Measurements from ENCODE around the gene GSC2. TPM values are rescaled to one million over a fixed set of nuclear protein-coding genes. Genes with fewer than 3 reads are reported as not detected.
A peak's percentile ranks its signal among the peaks of the same experiment; 100 is the strongest.

The GSC2 gene
- total RNA-seq, 3 donors from 2014 or later (not counting 1 experiment from before 2014, with no cell fraction given): not detected

- Histone ChIP-seq H3K27me3 (ENCODE audit: control insufficient read depth, insufficient read depth, low read length) (no peaks in the 10 kb centered on the region), H3K9me3 (ENCODE audit: control insufficient read depth, insufficient read depth, low read length) (no peaks in the 10 kb centered on the region), H3K36me3 (ENCODE audit: control insufficient read depth, insufficient read depth, low read length) (no peaks in the 10 kb centered on the region), H3K27ac (ENCODE audit: low read length) (no peak overlapping the region), H3K4me1 (ENCODE audit: control insufficient read depth, insufficient read depth, low read length) (peaks cover 19% of the 10 kb centered on the region), H3K4me3 (ENCODE audit: low read length) (no peak overlapping the region)
- Mint-ChIP-seq H3K4me1 (peaks cover 6 to 11% of the 10 kb centered on the region in 2 donors), H3K36me3 (no peaks in the 10 kb centered on the region), H3K27me3 (ENCODE audit: low read depth in 2 of 2) (no peaks in the 10 kb centered on the region), H3K9me3 (no peaks in the 10 kb centered on the region), H3K27ac (no peak overlapping the region), H3K4me3 (no peak overlapping the region)
- no peak for ATAC-seq
- TF ChIP-seq CTCF (IDR thresholded peaks at IDR 0.05): no peak
- intact Hi-C loops (cut with micrococcal nuclease): no loop called here
- 92% methylated on average over 8 of the region's 11 CpGs for WGBS (ENCODE audit: insufficient coverage)
- DNase-seq: no peak
Observed at GRCh38 chr22:19180740-19181410, 30.8 kb upstream of the GSC2 start.

DNA sequence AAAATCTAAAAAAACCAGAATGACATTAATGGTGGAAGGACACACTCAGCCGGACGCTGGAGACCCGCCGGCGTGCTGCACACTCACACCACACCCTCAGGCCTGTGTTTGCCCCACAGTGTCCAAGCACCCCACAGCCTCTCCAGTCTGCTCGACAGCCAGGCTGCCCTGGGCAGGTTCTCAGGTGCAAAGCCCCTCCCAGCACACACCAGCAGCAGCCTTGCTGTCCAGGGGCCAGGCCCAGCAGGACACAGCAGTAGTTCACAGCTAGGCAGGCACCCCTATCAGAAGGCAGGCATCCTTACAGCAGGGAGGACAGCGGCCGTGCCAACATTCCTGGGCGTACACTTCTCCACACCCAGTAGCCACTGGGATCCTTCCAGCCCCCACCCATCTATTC lies 30.1 kb upstream of the GSC2 start:
- H3K9me3 Mint-ChIP-seq: no peaks in the 10 kb centered on the region
- no peak for ATAC-seq
- WGBS (ENCODE audit: insufficient coverage): 96% methylated on average over 9 of the region's 9 CpGs

GRCh38 chr22:19179497-19180048 lies 29.5 kb upstream of the GSC2 start:
- peak; percentile 61 to 74 (median 71) for ATAC-seq
- Histone ChIP-seq H3K27me3 (ENCODE audit: control insufficient read depth, insufficient read depth, low read length) (no peaks in the 10 kb centered on the region), H3K4me1 (ENCODE audit: control insufficient read depth, insufficient read depth, low read length) (peaks cover 23% of the 10 kb centered on the region), H3K27ac (ENCODE audit: low read length) (peak overlapping the region; percentile 45), H3K9me3 (ENCODE audit: control insufficient read depth, insufficient read depth, low read length) (no peaks in the 10 kb centered on the region), H3K36me3 (ENCODE audit: control insufficient read depth, insufficient read depth, low read length) (no peaks in the 10 kb centered on the region), H3K4me3 (ENCODE audit: low read length) (peak overlapping the region; percentile 66)
- Mint-ChIP-seq H3K4me1 (peaks cover 6 to 11% of the 10 kb centered on the region in 2 donors), H3K27me3 (ENCODE audit: low read depth in 2 of 2) (no peaks in the 10 kb centered on the region), H3K27ac (peak overlapping the region; percentile 46 to 79), H3K36me3 (no peaks in the 10 kb centered on the region), H3K9me3 (no peaks in the 10 kb centered on the region), H3K4me3 (peak overlapping the region; percentile 88)
- 44% methylated on average over 15 of the region's 15 CpGs for WGBS (ENCODE audit: insufficient coverage)
- TF ChIP-seq CTCF (IDR thresholded peaks at IDR 0.05): peak; percentile 65
- intact Hi-C loops (cut with micrococcal nuclease): loop anchor here (2.0 kb wide), 2 partner anchors 57 to 299 kb away; partner anchors contain the start of genes CDC45, DGCR2 and UFD1
- DNase-seq: peak; percentile 44 to 67

More for the DNA sequence above, 30.1 kb upstream of the GSC2 start:
- Histone ChIP-seq H3K4me3 (ENCODE audit: low read length) (no peak overlapping the region), H3K27ac (ENCODE audit: low read length) (no peak overlapping the region), H3K4me1 (ENCODE audit: control insufficient read depth, insufficient read depth, low read length) (peaks cover 19% of the 10 kb centered on the region), H3K27me3 (ENCODE audit: control insufficient read depth, insufficient read depth, low read length) (no peaks in the 10 kb centered on the region), H3K9me3 (ENCODE audit: control insufficient read depth, insufficient read depth, low read length) (no peaks in the 10 kb centered on the region), H3K36me3 (ENCODE audit: control insufficient read depth, insufficient read depth, low read length) (no peaks in the 10 kb centered on the region)
- DNase-seq: no peak
- H3K27ac Mint-ChIP-seq: no peak overlapping the region
- H3K4me3 Mint-ChIP-seq: no peak overlapping the region
- H3K4me1 Mint-ChIP-seq: peaks cover 6 to 11% of the 10 kb centered on the region in 2 donors
- intact Hi-C loops (cut with micrococcal nuclease): no loop called here
- H3K36me3 Mint-ChIP-seq: no peaks in the 10 kb centered on the region
- TF ChIP-seq CTCF (IDR thresholded peaks at IDR 0.05): no peak
- H3K27me3 Mint-ChIP-seq (ENCODE audit: low read depth in 2 of 2): no peaks in the 10 kb centered on the region

Data from natural killer cell (primary cell).